HEK293 (cell line): ENCODE results near the gene SULT1C2.
"Not testable (repeated sequence)": the region's sequence is repeated elsewhere in the genome, so short reads cannot be mapped to it uniquely, and the experiment has no call there.

Experiments used
- CTCF ChIP-seq: fragments of 450-650 bp; formaldehyde crosslinking; IDR thresholded peaks from 2 replicates; pipeline ENCODE4 v1.5.1; 2016; ENCODE audit warnings: missing biosample characterization, missing genetic modification characterization
- GLIS1 ChIP-seq: fragments of 450-650 bp; formaldehyde crosslinking; IDR thresholded peaks from 2 replicates; pipeline ENCODE4 v1.5.1; 2016; ENCODE audit warnings: missing biosample characterization, missing genetic modification characterization
- KLF16 ChIP-seq: fragments of 450-650 bp; formaldehyde crosslinking; IDR thresholded peaks from 2 replicates; pipeline ENCODE4 v1.5.1; 2017; ENCODE audit warnings: missing biosample characterization, missing genetic modification characterization
- PRDM1 ChIP-seq: fragments of 450-650 bp; formaldehyde crosslinking; IDR thresholded peaks from 2 replicates; pipeline ENCODE4; 2016; ENCODE audit warnings: missing biosample characterization, missing genetic modification characterization
- PRDM4 ChIP-seq: fragments of 450-650 bp; formaldehyde crosslinking; IDR thresholded peaks from 2 replicates; pipeline ENCODE4 v1.5.1; 2017; ENCODE audit warnings: missing biosample characterization, missing genetic modification characterization
- ZBTB44 ChIP-seq: fragments of 450-650 bp; IDR thresholded peaks from 2 replicates; pipeline ENCODE4 v1.5.1; 2018; ENCODE audit warnings: missing biosample characterization, mild to moderate bottlenecking, missing genetic modification characterization
- ZNF24 ChIP-seq: fragments of 450-650 bp; formaldehyde crosslinking; IDR thresholded peaks from 2 replicates; pipeline ENCODE4 v1.5.1; 2016; ENCODE audit warnings: missing biosample characterization, missing genetic modification characterization
- ZNF777 ChIP-seq: fragments of 450-650 bp; formaldehyde crosslinking; IDR thresholded peaks from 2 replicates; pipeline ENCODE4 v1.5.1; 2017; ENCODE audit warnings: missing biosample characterization, missing genetic modification characterization, borderline replicate concordance

- not testable (repeated sequence) for TF ChIP-seq PRDM4; CTCF; ZNF24 (tag by site-specific recombination); KLF16 (tag by site-specific recombination); PRDM1 (tag by site-specific recombination); ZBTB44; GLIS1; ZNF777 (tag by site-specific recombination)
These were observed 70.6 kb downstream of the SULT1C2 start for GRCh38 chr2:108359336-108359735.
